HepG2 (cell line): ENCODE measurements around the gene CD80.

ENCODE experiments used
- ELF4 ChIP-seq: sonication (generic); formaldehyde crosslinking; IDR thresholded peaks from 2 replicates; pipeline ENCODE4 v1.5.0; 2020; ENCODE audit warnings: missing genetic modification reagents, mild to moderate bottlenecking, moderate library complexity, borderline replicate concordance
- HNRNPL ChIP-seq: fragments of 200-400 bp; formaldehyde crosslinking; IDR thresholded peaks from 2 replicates; pipeline ENCODE4 v1.6.1; 2017; ENCODE audit warnings: mild to moderate bottlenecking, low read depth, low read length
- NBN ChIP-seq: fragments of 450-650 bp; conservative IDR thresholded peaks from 2 replicates; pipeline ENCODE4 v1.6.1; 2017
- POLR2A ChIP-seq, 2 experiments: IDR thresholded peaks; 2 replicates each; pipeline ENCODE4 v1.6.1; 2011; ENCODE audit warnings: low read depth in 2 of 2, low read length in 2 of 2, mild to moderate bottlenecking in 1 of 2, moderate library complexity in 1 of 2; ENCODE audit not compliant: insufficient read depth in 1 of 2
- POLR2AphosphoS2 ChIP-seq: IDR thresholded peaks from 2 replicates; pipeline ENCODE4 v1.6.1; 2011; ENCODE audit warnings: low read depth, low read length, improper control_type of control experiment
- POLR2AphosphoS5 ChIP-seq: IDR thresholded peaks from 2 replicates; pipeline ENCODE4 v1.6.1; 2012; ENCODE audit warnings: low read depth, low read length
- SP1 ChIP-seq, 2 experiments: fragments of 450-650 bp in 1 of 2; sonication (generic) in 1 of 2; formaldehyde crosslinking in 1 of 2; IDR thresholded peaks; 2 replicates each; pipeline versions ENCODE4 v1.4.0 to v1.6.1; 2016 to 2020; ENCODE audit warnings: missing genetic modification reagents in 1 of 2
- SUZ12 ChIP-seq: fragments of 150-350 bp; IDR thresholded peaks from 2 replicates; pipeline ENCODE4 v1.6.1; 2014; ENCODE audit warnings: low read depth, low read length
- TCF7 ChIP-seq: sonication (generic); IDR thresholded peaks from 2 replicates; pipeline ENCODE4 v1.6.1; 2016; ENCODE audit warnings: antibody characterized with exemption, low read depth
- TF ChIP-seq, protein P1 (sequence below): IDR thresholded peaks from 2 replicates; pipeline ENCODE4 v1.6.1; 2012; ENCODE audit warnings: inconsistent platforms
- TF ChIP-seq, protein P2 (sequence below): sonication (generic); formaldehyde crosslinking; IDR thresholded peaks from 2 replicates; pipeline ENCODE4 v1.5.0; 2020; ENCODE audit warnings: mild to moderate bottlenecking, missing genetic modification reagents, moderate library complexity

DNA sequence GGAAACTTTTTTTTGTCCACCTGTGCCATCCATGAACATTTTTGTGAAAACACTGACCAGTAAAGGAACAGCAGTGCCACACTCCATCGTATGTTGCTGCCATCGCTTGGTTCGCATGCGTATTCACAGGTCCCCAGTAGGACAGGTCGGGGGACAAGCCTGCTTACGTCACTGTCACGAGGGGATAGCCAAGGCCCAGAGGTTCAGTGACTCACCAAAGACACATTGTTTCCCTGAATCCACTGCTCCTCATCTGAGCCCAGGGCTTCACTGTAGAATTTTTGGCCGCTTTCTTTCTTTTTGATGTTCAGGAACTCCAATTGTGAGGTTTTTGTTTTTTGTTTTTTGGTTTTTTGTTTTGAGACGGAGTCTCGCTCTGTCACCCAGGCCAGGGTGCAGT lies 25.8 kb upstream of the CD80 start:
- no peak for TF ChIP-seq TCF7
- TF ChIP-seq HNRNPL = no peak
- no peak for TF ChIP-seq POLR2AphosphoS5
- TF ChIP-seq, protein P1, sequence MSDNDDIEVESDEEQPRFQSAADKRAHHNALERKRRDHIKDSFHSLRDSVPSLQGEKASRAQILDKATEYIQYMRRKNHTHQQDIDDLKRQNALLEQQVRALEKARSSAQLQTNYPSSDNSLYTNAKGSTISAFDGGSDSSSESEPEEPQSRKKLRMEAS = no peak
- TF ChIP-seq ELF4 (CRISPR knock-in tag) = no peak
- no peak for TF ChIP-seq SP1 (IDR thresholded peaks at IDR 0.05)
- TF ChIP-seq SP1 (CRISPR knock-in tag; IDR thresholded peaks at IDR 0.05) = no peak
- TF ChIP-seq, protein P2, sequence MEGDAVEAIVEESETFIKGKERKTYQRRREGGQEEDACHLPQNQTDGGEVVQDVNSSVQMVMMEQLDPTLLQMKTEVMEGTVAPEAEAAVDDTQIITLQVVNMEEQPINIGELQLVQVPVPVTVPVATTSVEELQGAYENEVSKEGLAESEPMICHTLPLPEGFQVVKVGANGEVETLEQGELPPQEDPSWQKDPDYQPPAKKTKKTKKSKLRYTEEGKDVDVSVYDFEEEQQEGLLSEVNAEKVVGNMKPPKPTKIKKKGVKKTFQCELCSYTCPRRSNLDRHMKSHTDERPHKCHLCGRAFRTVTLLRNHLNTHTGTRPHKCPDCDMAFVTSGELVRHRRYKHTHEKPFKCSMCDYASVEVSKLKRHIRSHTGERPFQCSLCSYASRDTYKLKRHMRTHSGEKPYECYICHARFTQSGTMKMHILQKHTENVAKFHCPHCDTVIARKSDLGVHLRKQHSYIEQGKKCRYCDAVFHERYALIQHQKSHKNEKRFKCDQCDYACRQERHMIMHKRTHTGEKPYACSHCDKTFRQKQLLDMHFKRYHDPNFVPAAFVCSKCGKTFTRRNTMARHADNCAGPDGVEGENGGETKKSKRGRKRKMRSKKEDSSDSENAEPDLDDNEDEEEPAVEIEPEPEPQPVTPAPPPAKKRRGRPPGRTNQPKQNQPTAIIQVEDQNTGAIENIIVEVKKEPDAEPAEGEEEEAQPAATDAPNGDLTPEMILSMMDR (CRISPR knock-in tag) = no peak
- TF ChIP-seq POLR2AphosphoS2 = no peak
- no peak for TF ChIP-seq POLR2A (IDR thresholded peaks at IDR 0.05; ENCODE audit: insufficient read depth in 1 of 2, low read depth in 2 of 2, low read length in 2 of 2)
- TF ChIP-seq NBN = no peak
- no peak for TF ChIP-seq SUZ12
